A549 (cell line): Measurements from ENCODE around the gene ALCAM. TPM values are rescaled to one million over a fixed set of nuclear protein-coding genes. Genes with fewer than 3 reads are reported as not detected.

Experiments
- ATAC-seq, 2 experiments: fragments of 200-7000 bp in 1 of 2; fragments of >200 bp in 1 of 2; cut with Nextera tagmentation in 1 of 2; cut with Tn5 transposase in 1 of 2; 3 replicates each; pipeline versions ENCODE4 v1.8.0 to v1.9.1; 2018 to 2020; ENCODE audit warnings: mild to moderate bottlenecking in 1 of 2, moderate library complexity in 1 of 2
- CTCF ChIA-PET: fragments of 300-600 bp; sonication (Branson Sonifier 250); formaldehyde crosslinking; extraction: SDS; loops from one replicate; lab custom pipeline; 2021; ENCODE audit warnings: antibody characterized with exemption, inconsistent platforms; lab: Yijun Ruan, JAX
- POLR2A ChIA-PET: fragments of 350-600 bp; formaldehyde crosslinking; extraction: SDS; loops from one replicate; lab custom pipeline; 2021; ENCODE audit warnings: antibody characterized with exemption, inconsistent platforms; lab: Yijun Ruan, JAX
- DNase-seq, 2 experiments: peaks; one replicate each; pipeline versions ENCODE4 v3.0.0 to v3.0.0-alpha.2; 2011 to 2016; ENCODE audit warnings: low read depth in 1 of 2, low spot score in 1 of 2
- FAIRE-seq: peaks from 2 replicates; lab custom pipeline; 2011; peaks lifted over from hg19 to GRCh38; lab: Jason Lieb, UNC
- H3K27ac ChIP-seq, 2 experiments: fragments of >200 bp; sonication (Bioruptor Twin); formaldehyde crosslinking; 3 replicates each; pipeline ENCODE4 v1.5.1; 2016 to 2017
- H3K4me1 ChIP-seq: fragments of >200 bp; sonication (Bioruptor Twin); formaldehyde crosslinking; 3 replicates; pipeline ENCODE4 v1.6.1; 2016
- H3K4me2 ChIP-seq: fragments of >200 bp; sonication (Bioruptor Twin); formaldehyde crosslinking; 3 replicates; pipeline ENCODE4 v1.6.1; 2016
- H3K4me3 ChIP-seq: fragments of >200 bp; sonication (Bioruptor Twin); formaldehyde crosslinking; 3 replicates; pipeline ENCODE4 v1.5.1; 2016
- H3K9me3 ChIP-seq: fragments of >200 bp; sonication (Bioruptor Twin); formaldehyde crosslinking; 3 replicates; pipeline ENCODE4 v1.6.1; 2016
- BHLHE40 ChIP-seq: IDR thresholded peaks from 2 replicates; pipeline ENCODE4 v1.6.1; 2012; ENCODE audit warnings: low read depth, low read length, inconsistent platforms
- CBX8 ChIP-seq: fragments of 200-600 bp; sonication (generic); IDR thresholded peaks from 2 replicates; pipeline ENCODE4 v1.6.1; 2016
- CHD4 ChIP-seq: fragments of 200-600 bp; sonication (generic); IDR thresholded peaks from 2 replicates; pipeline ENCODE4 v1.6.1; 2016; ENCODE audit warnings: antibody characterized with exemption, mild to moderate bottlenecking, borderline replicate concordance
- EHF ChIP-seq: fragments of 250-450 bp; sonication (Bioruptor Pico); IDR thresholded peaks from 2 replicates; pipeline ENCODE4 v1.5.0; 2020; ENCODE audit warnings: mild to moderate bottlenecking
- GATA3 ChIP-seq: IDR thresholded peaks from 2 replicates; pipeline ENCODE4 v1.6.1; 2012; ENCODE audit warnings: borderline replicate concordance
- HDAC2 ChIP-seq: fragments of 200-600 bp; sonication (generic); IDR thresholded peaks from 2 replicates; pipeline ENCODE4 v1.6.1; 2016
- HEYL ChIP-seq: fragments of 250-450 bp; sonication (Bioruptor Pico); IDR thresholded peaks from 2 replicates; pipeline ENCODE4 v1.8.0; 2021; ENCODE audit warnings: mild to moderate bottlenecking, moderate library complexity
- HOXA7 ChIP-seq: fragments of 250-450 bp; sonication (Bioruptor Pico); IDR thresholded peaks from 2 replicates; pipeline ENCODE4 v1.5.0; 2020; ENCODE audit warnings: mild to moderate bottlenecking, moderate library complexity
- JUNB ChIP-seq: fragments of >200 bp; sonication (Bioruptor Twin); formaldehyde crosslinking; IDR thresholded peaks from 2 replicates; pipeline ENCODE4 v1.6.1; 2016
- MYC ChIP-seq: IDR thresholded peaks from 2 replicates; pipeline ENCODE4 v1.6.1; 2012; ENCODE audit warnings: mild to moderate bottlenecking, inconsistent platforms, low read length, improper control_type of control experiment, borderline replicate concordance
- PHF8 ChIP-seq: fragments of 200-600 bp; sonication (generic); IDR thresholded peaks from 2 replicates; pipeline ENCODE4 v1.6.1; 2016; ENCODE audit warnings: low read depth, mild to moderate bottlenecking, antibody characterized with exemption, moderate library complexity, borderline replicate concordance
- RAD21 ChIP-seq, 2 experiments: fragments of >200 bp in 1 of 2; sonication (Bioruptor Twin) in 1 of 2; formaldehyde crosslinking in 1 of 2; IDR thresholded peaks in 1 of 2; conservative IDR thresholded peaks in 1 of 2; 2 replicates in 1 of 2; 3 replicates in 1 of 2; pipeline ENCODE4 v1.6.1; 2012 to 2018; ENCODE audit warnings: inconsistent platforms in 1 of 2
- RCOR1 ChIP-seq: fragments of 150-350 bp; IDR thresholded peaks from 2 replicates; pipeline ENCODE4 v1.6.1; 2014; ENCODE audit warnings: antibody characterized with exemption, low read length, low read depth
- SMC3 ChIP-seq: fragments of >200 bp; sonication (Bioruptor Twin); formaldehyde crosslinking; IDR thresholded peaks from 3 replicates; pipeline ENCODE4 v1.6.1; 2018; ENCODE audit warnings: inconsistent platforms
- SREBF2 ChIP-seq: fragments of 450-650 bp; IDR thresholded peaks from 2 replicates; pipeline ENCODE4 v1.6.1; 2014; ENCODE audit warnings: mild to moderate bottlenecking, moderate library complexity
- TFCP2L1 ChIP-seq: fragments of 250-450 bp; sonication (Bioruptor Pico); IDR thresholded peaks from 2 replicates; pipeline ENCODE4 v1.5.0; 2021; ENCODE audit warnings: mild to moderate bottlenecking
- ZFP36 ChIP-seq: fragments of 450-650 bp; IDR thresholded peaks from 2 replicates; pipeline ENCODE4 v1.6.1; 2014; ENCODE audit warnings: borderline replicate concordance; ENCODE audit not compliant: partially characterized antibody
- WGBS: methylation state at CpG from one replicate; pipeline ENCODE4 v1.1.6; 2017; ENCODE audit errors: missing lambda C conversion rate; 5-methylcytosine and 5-hydroxymethylcytosine counted together
- polyA plus RNA-seq, 4 experiments: library from polyadenylated mRNA; depleted of rRNA in 3 of 4; stranded (reverse); fragments of >200 nt; fragmentation: RNase III in 1 of 4; extraction: RNeasy Plus Mini Kit Qiagen cat#74134 plus additional on column Dnase treatment in 1 of 4; gene quantifications; 2 replicates in 3 of 4; 3 replicates in 1 of 4; pipeline ENCODE4 v1.2.3, GENCODE V29; 2011 to 2017
- TF ChIP-seq, protein P1 (sequence below): IDR thresholded peaks from 2 replicates; pipeline ENCODE4 v1.6.1; 2012; ENCODE audit warnings: low read depth, borderline replicate concordance
- TF ChIP-seq, protein P2 (sequence below): IDR thresholded peaks from 2 replicates; pipeline ENCODE4 v1.6.1; 2012
- TF ChIP-seq, protein P3 (sequence below): fragments of 200-600 bp; sonication (generic); IDR thresholded peaks from 2 replicates; pipeline ENCODE4 v1.6.1; 2016; ENCODE audit warnings: antibody characterized with exemption, mild to moderate bottlenecking, moderate library complexity
- TF ChIP-seq, protein P4 (sequence below): IDR thresholded peaks from 2 replicates; pipeline ENCODE4 v1.6.1; 2012
- TF ChIP-seq, protein P5 (sequence below): fragments of >200 bp; sonication (Bioruptor Twin); formaldehyde crosslinking; IDR thresholded peaks from 3 replicates; pipeline ENCODE4 v1.5.1; 2016
- TF ChIP-seq, protein P6 (sequence below): fragments of 450-650 bp; IDR thresholded peaks from 2 replicates; pipeline ENCODE4 v1.6.1; 2014; ENCODE audit warnings: antibody characterized with exemption

The ALCAM gene
- polyA plus RNA-seq, 2 of the 4 experiments (the other 2 are of a cell fraction), result 57.1 to 145 TPM

DNA sequence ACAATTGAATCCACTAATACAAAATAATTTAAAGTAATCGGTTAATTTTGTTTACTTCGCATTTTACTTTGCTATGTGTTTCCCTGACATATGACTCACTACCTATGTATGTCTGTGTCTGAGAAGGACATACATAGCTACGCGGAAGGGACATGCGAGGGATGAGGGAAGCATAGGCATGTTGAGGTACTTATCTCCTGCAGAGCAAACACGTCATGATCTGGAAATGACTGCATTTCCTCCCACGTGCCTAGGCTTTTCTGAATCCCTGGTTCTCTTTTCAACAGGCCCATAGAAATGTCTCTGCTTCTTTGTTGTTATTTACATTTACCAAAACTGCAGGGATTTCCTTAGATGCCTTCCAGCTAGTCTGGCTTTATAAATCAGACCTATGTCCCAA, 27.5 kb downstream of the ALCAM start (continued):
- TF ChIP-seq HOXA7 (CRISPR knock-in tag), result no peak
- TF ChIP-seq SREBF2, result no peak
- no peak for TF ChIP-seq CBX8
- TF ChIP-seq, protein P1, sequence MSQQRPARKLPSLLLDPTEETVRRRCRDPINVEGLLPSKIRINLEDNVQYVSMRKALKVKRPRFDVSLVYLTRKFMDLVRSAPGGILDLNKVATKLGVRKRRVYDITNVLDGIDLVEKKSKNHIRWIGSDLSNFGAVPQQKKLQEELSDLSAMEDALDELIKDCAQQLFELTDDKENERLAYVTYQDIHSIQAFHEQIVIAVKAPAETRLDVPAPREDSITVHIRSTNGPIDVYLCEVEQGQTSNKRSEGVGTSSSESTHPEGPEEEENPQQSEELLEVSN, result no peak
- TF ChIP-seq PHF8, result no peak

DNA sequence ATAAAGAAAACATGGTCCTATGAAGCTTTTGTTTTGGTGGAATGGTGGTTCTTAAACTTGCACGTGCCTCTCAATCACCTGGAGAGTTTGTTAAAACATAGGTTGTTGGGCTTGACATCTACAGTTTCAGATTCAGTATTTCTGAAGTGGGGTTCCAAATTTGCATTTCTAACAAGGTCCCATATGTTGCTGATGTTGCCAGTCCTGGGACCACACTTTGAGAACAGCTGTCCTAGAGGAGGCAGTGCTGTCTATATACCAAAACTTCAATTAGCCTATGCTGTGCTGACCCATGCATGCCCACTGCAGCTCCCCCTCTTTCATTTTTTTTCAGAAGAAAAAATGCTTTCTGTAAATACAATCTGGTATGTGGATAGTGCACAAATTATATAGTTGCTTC, 31.3 kb downstream of the ALCAM start:
- Histone ChIP-seq H3K4me2 (peak overlapping the region; percentile 85), H3K27ac (peak overlapping the region; percentile 47 to 94; a peak in 5 of 6 replicates), H3K4me1 (peaks cover 54% of the 10 kb centered on the region), H3K9me3 (peaks cover 1% of the 10 kb centered on the region; the same call in 1 of the 3 replicates), H3K4me3 (no peak overlapping the region)
- ChIA-PET POLR2A (no interaction called here), CTCF (interaction anchor here (0.9 kb wide), 1 partner anchor 30 kb away, joined by 5 read pairs; no protein-coding TSS in a partner anchor)
- TF ChIP-seq TFCP2L1 (no peak), ZFP36 (no peak), MYC (no peak), HDAC2 (no peak), RCOR1 (no peak), BHLHE40 (no peak), CHD4 (no peak), RAD21 (conservative IDR thresholded peaks at IDR 0.05 in 1 of 2, IDR thresholded peaks at IDR 0.05 in 1 of 2) (no peak), SMC3 (no peak)
- TF ChIP-seq, protein P2, sequence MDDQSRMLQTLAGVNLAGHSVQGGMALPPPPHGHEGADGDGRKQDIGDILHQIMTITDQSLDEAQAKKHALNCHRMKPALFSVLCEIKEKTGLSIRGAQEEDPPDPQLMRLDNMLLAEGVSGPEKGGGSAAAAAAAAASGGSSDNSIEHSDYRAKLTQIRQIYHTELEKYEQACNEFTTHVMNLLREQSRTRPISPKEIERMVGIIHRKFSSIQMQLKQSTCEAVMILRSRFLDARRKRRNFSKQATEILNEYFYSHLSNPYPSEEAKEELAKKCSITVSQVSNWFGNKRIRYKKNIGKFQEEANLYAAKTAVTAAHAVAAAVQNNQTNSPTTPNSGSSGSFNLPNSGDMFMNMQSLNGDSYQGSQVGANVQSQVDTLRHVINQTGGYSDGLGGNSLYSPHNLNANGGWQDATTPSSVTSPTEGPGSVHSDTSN, result no peak
- TF ChIP-seq, protein P3, sequence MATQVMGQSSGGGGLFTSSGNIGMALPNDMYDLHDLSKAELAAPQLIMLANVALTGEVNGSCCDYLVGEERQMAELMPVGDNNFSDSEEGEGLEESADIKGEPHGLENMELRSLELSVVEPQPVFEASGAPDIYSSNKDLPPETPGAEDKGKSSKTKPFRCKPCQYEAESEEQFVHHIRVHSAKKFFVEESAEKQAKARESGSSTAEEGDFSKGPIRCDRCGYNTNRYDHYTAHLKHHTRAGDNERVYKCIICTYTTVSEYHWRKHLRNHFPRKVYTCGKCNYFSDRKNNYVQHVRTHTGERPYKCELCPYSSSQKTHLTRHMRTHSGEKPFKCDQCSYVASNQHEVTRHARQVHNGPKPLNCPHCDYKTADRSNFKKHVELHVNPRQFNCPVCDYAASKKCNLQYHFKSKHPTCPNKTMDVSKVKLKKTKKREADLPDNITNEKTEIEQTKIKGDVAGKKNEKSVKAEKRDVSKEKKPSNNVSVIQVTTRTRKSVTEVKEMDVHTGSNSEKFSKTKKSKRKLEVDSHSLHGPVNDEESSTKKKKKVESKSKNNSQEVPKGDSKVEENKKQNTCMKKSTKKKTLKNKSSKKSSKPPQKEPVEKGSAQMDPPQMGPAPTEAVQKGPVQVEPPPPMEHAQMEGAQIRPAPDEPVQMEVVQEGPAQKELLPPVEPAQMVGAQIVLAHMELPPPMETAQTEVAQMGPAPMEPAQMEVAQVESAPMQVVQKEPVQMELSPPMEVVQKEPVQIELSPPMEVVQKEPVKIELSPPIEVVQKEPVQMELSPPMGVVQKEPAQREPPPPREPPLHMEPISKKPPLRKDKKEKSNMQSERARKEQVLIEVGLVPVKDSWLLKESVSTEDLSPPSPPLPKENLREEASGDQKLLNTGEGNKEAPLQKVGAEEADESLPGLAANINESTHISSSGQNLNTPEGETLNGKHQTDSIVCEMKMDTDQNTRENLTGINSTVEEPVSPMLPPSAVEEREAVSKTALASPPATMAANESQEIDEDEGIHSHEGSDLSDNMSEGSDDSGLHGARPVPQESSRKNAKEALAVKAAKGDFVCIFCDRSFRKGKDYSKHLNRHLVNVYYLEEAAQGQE, result no peak
- DNase-seq (no peak), FAIRE-seq (no peak), ATAC-seq (no peak)
- WGBS, result 83% methylated on average over 1 of the region's 1 CpG

DNA sequence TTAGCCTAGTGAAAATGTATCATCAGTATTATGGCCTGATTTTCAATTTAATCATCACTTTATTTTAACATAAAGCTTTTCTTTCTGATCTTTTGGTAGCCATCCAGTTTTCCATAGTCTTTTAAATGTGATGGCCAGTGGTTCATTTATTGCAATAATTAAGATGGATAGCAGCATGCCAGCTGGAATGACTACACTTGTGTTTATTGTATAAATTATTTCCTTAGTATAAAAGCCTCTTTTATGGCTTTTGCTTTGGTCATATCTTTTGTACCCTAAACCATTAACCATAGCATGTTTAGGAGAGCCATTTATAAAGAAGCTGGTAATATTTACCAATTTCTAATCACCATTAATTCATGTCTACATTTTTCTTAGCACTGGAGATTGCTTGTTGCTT, 31.7 kb downstream of the ALCAM start:
- POLR2A ChIA-PET, result interaction anchor here (1.0 kb wide), 1 partner anchor 30 kb away, joined by 3 read pairs; no protein-coding TSS in a partner anchor
- ATAC-seq (no peak), DNase-seq (no peak), FAIRE-seq (no peak)
- Histone ChIP-seq H3K4me2 (peak overlapping the region; percentile 85), H3K9me3 (peaks cover 5% of the 10 kb centered on the region), H3K4me3 (no peak overlapping the region), H3K27ac (peak overlapping the region; percentile 47 to 94; a peak in 4 of 6 replicates), H3K4me1 (peaks cover 57% of the 10 kb centered on the region)
- CTCF ChIA-PET, result no interaction called here
- no peak for TF ChIP-seq TFCP2L1
- TF ChIP-seq, protein P3, result no peak
- TF ChIP-seq, protein P4, sequence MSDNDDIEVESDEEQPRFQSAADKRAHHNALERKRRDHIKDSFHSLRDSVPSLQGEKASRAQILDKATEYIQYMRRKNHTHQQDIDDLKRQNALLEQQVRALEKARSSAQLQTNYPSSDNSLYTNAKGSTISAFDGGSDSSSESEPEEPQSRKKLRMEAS, result no peak
- TF ChIP-seq EHF (CRISPR knock-in tag), result no peak
- TF ChIP-seq, protein P5, sequence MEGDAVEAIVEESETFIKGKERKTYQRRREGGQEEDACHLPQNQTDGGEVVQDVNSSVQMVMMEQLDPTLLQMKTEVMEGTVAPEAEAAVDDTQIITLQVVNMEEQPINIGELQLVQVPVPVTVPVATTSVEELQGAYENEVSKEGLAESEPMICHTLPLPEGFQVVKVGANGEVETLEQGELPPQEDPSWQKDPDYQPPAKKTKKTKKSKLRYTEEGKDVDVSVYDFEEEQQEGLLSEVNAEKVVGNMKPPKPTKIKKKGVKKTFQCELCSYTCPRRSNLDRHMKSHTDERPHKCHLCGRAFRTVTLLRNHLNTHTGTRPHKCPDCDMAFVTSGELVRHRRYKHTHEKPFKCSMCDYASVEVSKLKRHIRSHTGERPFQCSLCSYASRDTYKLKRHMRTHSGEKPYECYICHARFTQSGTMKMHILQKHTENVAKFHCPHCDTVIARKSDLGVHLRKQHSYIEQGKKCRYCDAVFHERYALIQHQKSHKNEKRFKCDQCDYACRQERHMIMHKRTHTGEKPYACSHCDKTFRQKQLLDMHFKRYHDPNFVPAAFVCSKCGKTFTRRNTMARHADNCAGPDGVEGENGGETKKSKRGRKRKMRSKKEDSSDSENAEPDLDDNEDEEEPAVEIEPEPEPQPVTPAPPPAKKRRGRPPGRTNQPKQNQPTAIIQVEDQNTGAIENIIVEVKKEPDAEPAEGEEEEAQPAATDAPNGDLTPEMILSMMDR, result no peak
- no peak for TF ChIP-seq ZFP36
- no peak for TF ChIP-seq GATA3
- TF ChIP-seq MYC, result no peak
- TF ChIP-seq, protein P6, sequence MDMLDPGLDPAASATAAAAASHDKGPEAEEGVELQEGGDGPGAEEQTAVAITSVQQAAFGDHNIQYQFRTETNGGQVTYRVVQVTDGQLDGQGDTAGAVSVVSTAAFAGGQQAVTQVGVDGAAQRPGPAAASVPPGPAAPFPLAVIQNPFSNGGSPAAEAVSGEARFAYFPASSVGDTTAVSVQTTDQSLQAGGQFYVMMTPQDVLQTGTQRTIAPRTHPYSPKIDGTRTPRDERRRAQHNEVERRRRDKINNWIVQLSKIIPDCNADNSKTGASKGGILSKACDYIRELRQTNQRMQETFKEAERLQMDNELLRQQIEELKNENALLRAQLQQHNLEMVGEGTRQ, result no peak
- no peak for TF ChIP-seq JUNB
- no peak for TF ChIP-seq HEYL (CRISPR knock-in tag)
